A549 (cell line): ENCODE results near the gene RPS6KB2. TPM values are rescaled to one million over a fixed set of nuclear protein-coding genes. Genes with fewer than 3 reads are reported as not detected.

Experiments
- ATAC-seq, 2 experiments: fragments of 200-7000 bp in 1 of 2; fragments of >200 bp in 1 of 2; cut with Nextera tagmentation in 1 of 2; cut with Tn5 transposase in 1 of 2; 3 replicates each; pipeline versions ENCODE4 v1.8.0 to v1.9.1; 2018 to 2020; ENCODE audit warnings: mild to moderate bottlenecking in 1 of 2, moderate library complexity in 1 of 2
- CTCF ChIA-PET: fragments of 300-600 bp; sonication (Branson Sonifier 250); formaldehyde crosslinking; extraction: SDS; loops from one replicate; lab custom pipeline; 2021; ENCODE audit warnings: antibody characterized with exemption, inconsistent platforms; lab: Yijun Ruan, JAX
- POLR2A ChIA-PET: fragments of 350-600 bp; formaldehyde crosslinking; extraction: SDS; loops from one replicate; lab custom pipeline; 2021; ENCODE audit warnings: antibody characterized with exemption, inconsistent platforms; lab: Yijun Ruan, JAX
- DNase-seq, 2 experiments: peaks; one replicate each; pipeline versions ENCODE4 v3.0.0 to v3.0.0-alpha.2; 2011 to 2016; ENCODE audit warnings: low read depth in 1 of 2, low spot score in 1 of 2
- FAIRE-seq: peaks from 2 replicates; lab custom pipeline; 2011; peaks lifted over from hg19 to GRCh38; lab: Jason Lieb, UNC
- H3K27ac ChIP-seq, 2 experiments: fragments of >200 bp; sonication (Bioruptor Twin); formaldehyde crosslinking; 3 replicates each; pipeline ENCODE4 v1.5.1; 2016 to 2017
- H3K4me1 ChIP-seq: fragments of >200 bp; sonication (Bioruptor Twin); formaldehyde crosslinking; 3 replicates; pipeline ENCODE4 v1.6.1; 2016
- H3K4me2 ChIP-seq: fragments of >200 bp; sonication (Bioruptor Twin); formaldehyde crosslinking; 3 replicates; pipeline ENCODE4 v1.6.1; 2016
- H3K4me3 ChIP-seq: fragments of >200 bp; sonication (Bioruptor Twin); formaldehyde crosslinking; 3 replicates; pipeline ENCODE4 v1.5.1; 2016
- H3K9me3 ChIP-seq: fragments of >200 bp; sonication (Bioruptor Twin); formaldehyde crosslinking; 3 replicates; pipeline ENCODE4 v1.6.1; 2016
- BCL3 ChIP-seq: fragments of >200 bp; sonication (Bioruptor Twin); formaldehyde crosslinking; IDR thresholded peaks from 3 replicates; pipeline ENCODE4 v1.6.1; 2016
- BHLHE40 ChIP-seq: IDR thresholded peaks from 2 replicates; pipeline ENCODE4 v1.6.1; 2012; ENCODE audit warnings: low read depth, low read length, inconsistent platforms
- CBX2 ChIP-seq: fragments of 200-600 bp; sonication (generic); IDR thresholded peaks from 2 replicates; pipeline ENCODE4 v1.6.1; 2016; ENCODE audit warnings: low read depth, mild to moderate bottlenecking, borderline replicate concordance
- CBX8 ChIP-seq: fragments of 200-600 bp; sonication (generic); IDR thresholded peaks from 2 replicates; pipeline ENCODE4 v1.6.1; 2016
- CEBPB ChIP-seq, 2 experiments: fragments of >200 bp in 1 of 2; sonication (Bioruptor Twin) in 1 of 2; formaldehyde crosslinking in 1 of 2; IDR thresholded peaks; 2 replicates each; pipeline ENCODE4 v1.6.1; 2012 to 2016
- EP300 ChIP-seq, 2 experiments: fragments of >200 bp; sonication (Bioruptor Twin); formaldehyde crosslinking; IDR thresholded peaks; 2 replicates in 1 of 2; 3 replicates in 1 of 2; pipeline ENCODE4 v1.6.1; 2016 to 2017
- FOSL2 ChIP-seq, 2 experiments: fragments of 450-650 bp in 1 of 2; fragments of >200 bp in 1 of 2; sonication (Bioruptor Twin) in 1 of 2; formaldehyde crosslinking; IDR thresholded peaks; 2 replicates each; pipeline versions ENCODE4 v1.5.0 to v1.6.1; 2016 to 2020; ENCODE audit warnings: mild to moderate bottlenecking in 1 of 2, moderate library complexity in 1 of 2
- HDAC2 ChIP-seq: fragments of 200-600 bp; sonication (generic); IDR thresholded peaks from 2 replicates; pipeline ENCODE4 v1.6.1; 2016
- JUN ChIP-seq, 2 experiments: fragments of >200 bp; sonication (Bioruptor Twin); formaldehyde crosslinking; IDR thresholded peaks; 2 replicates in 1 of 2; 3 replicates in 1 of 2; pipeline ENCODE4 v1.6.1; 2016 to 2017
- JUNB ChIP-seq: fragments of >200 bp; sonication (Bioruptor Twin); formaldehyde crosslinking; IDR thresholded peaks from 2 replicates; pipeline ENCODE4 v1.6.1; 2016
- KDM1A ChIP-seq: fragments of 200-600 bp; sonication (generic); IDR thresholded peaks from 2 replicates; pipeline ENCODE4 v1.6.1; 2016; ENCODE audit warnings: low read depth, mild to moderate bottlenecking
- KDM5A ChIP-seq: fragments of 200-600 bp; sonication (generic); IDR thresholded peaks from 2 replicates; pipeline ENCODE4 v1.6.1; 2016; ENCODE audit warnings: antibody characterized with exemption, mild to moderate bottlenecking
- MAFK ChIP-seq: fragments of 450-650 bp; IDR thresholded peaks from 2 replicates; pipeline ENCODE4 v1.6.1; 2014; ENCODE audit not compliant: partially characterized antibody
- NPAS2 ChIP-seq: fragments of 250-450 bp; sonication (Bioruptor Pico); IDR thresholded peaks from 2 replicates; pipeline ENCODE4 v1.8.0; 2022; ENCODE audit warnings: mild to moderate bottlenecking, moderate library complexity, borderline replicate concordance
- NR3C1 ChIP-seq: fragments of >200 bp; sonication (Bioruptor Twin); formaldehyde crosslinking; IDR thresholded peaks from 3 replicates; pipeline ENCODE4 v1.6.1; 2017
- PBX3 ChIP-seq: IDR thresholded peaks from 2 replicates; pipeline ENCODE4 v1.6.1; 2012
- RAD21 ChIP-seq, 2 experiments: fragments of >200 bp in 1 of 2; sonication (Bioruptor Twin) in 1 of 2; formaldehyde crosslinking in 1 of 2; IDR thresholded peaks in 1 of 2; conservative IDR thresholded peaks in 1 of 2; 2 replicates in 1 of 2; 3 replicates in 1 of 2; pipeline ENCODE4 v1.6.1; 2012 to 2018; ENCODE audit warnings: inconsistent platforms in 1 of 2
- RNF2 ChIP-seq: fragments of 200-600 bp; sonication (generic); IDR thresholded peaks from 2 replicates; pipeline ENCODE4 v1.6.1; 2016; ENCODE audit warnings: low read depth, mild to moderate bottlenecking, antibody characterized with exemption, moderate library complexity, borderline replicate concordance
- SMC3 ChIP-seq: fragments of >200 bp; sonication (Bioruptor Twin); formaldehyde crosslinking; IDR thresholded peaks from 3 replicates; pipeline ENCODE4 v1.6.1; 2018; ENCODE audit warnings: inconsistent platforms
- TP53 ChIP-seq: fragments of 250-450 bp; sonication (Bioruptor Pico); IDR thresholded peaks from 2 replicates; pipeline ENCODE4 v1.5.0; 2021; ENCODE audit warnings: mild to moderate bottlenecking, moderate library complexity
- USF2 ChIP-seq: fragments of 450-650 bp; IDR thresholded peaks from 2 replicates; pipeline ENCODE4 v1.6.1; 2014; ENCODE audit warnings: antibody characterized with exemption
- ZFP36 ChIP-seq: fragments of 450-650 bp; IDR thresholded peaks from 2 replicates; pipeline ENCODE4 v1.6.1; 2014; ENCODE audit warnings: borderline replicate concordance; ENCODE audit not compliant: partially characterized antibody
- WGBS: methylation state at CpG from one replicate; pipeline ENCODE4 v1.1.6; 2017; ENCODE audit errors: missing lambda C conversion rate; 5-methylcytosine and 5-hydroxymethylcytosine counted together
- polyA plus RNA-seq, 4 experiments: library from polyadenylated mRNA; depleted of rRNA in 3 of 4; stranded (reverse); fragments of >200 nt; fragmentation: RNase III in 1 of 4; extraction: RNeasy Plus Mini Kit Qiagen cat#74134 plus additional on column Dnase treatment in 1 of 4; gene quantifications; 2 replicates in 3 of 4; 3 replicates in 1 of 4; pipeline ENCODE4 v1.2.3, GENCODE V29; 2011 to 2017
- TF ChIP-seq, protein P1 (sequence below): IDR thresholded peaks from 2 replicates; pipeline ENCODE4 v1.6.1; 2012; ENCODE audit warnings: low read depth, borderline replicate concordance

Gene RPS6KB2
- polyA plus RNA-seq, 2 of the 4 experiments (the other 2 are of a cell fraction) = 40.9 to 47.9 TPM

- ChIA-PET POLR2A (no interaction called here), CTCF (interaction anchor here (27.6 to 46.2 kb wide), 2 partner anchors 15 to 37 kb away, joined by 626 to 1913 read pairs; partner anchors contain the start of genes CLCF1, POLD4 and RAD9A)
- no peak for DNase-seq
- no peak for ATAC-seq
- TF ChIP-seq CBX8 = no peak
- no peak for TF ChIP-seq RNF2
- TF ChIP-seq NR3C1 = no peak
- TF ChIP-seq BHLHE40 = no peak
- TF ChIP-seq TP53 (CRISPR knock-in tag) = no peak
- TF ChIP-seq SMC3 = no peak
- no peak for TF ChIP-seq FOSL2 (IDR thresholded peaks at IDR 0.05)
- TF ChIP-seq FOSL2 (CRISPR knock-in tag; IDR thresholded peaks at IDR 0.05) = no peak
- peak; percentile 87 for TF ChIP-seq MAFK
- Histone ChIP-seq H3K4me2 (no peak overlapping the region), H3K4me1 (peaks cover 16% of the 10 kb centered on the region), H3K4me3 (no peak overlapping the region), H3K27ac (no peak overlapping the region), H3K9me3 (no peaks in the 10 kb centered on the region)
- WGBS = 90% methylated on average over 19 of the region's 19 CpGs
- no peak for FAIRE-seq
Observed at GRCh38 chr11:67395555-67396258, 32.6 kb upstream of the RPS6KB2 start.

DNA sequence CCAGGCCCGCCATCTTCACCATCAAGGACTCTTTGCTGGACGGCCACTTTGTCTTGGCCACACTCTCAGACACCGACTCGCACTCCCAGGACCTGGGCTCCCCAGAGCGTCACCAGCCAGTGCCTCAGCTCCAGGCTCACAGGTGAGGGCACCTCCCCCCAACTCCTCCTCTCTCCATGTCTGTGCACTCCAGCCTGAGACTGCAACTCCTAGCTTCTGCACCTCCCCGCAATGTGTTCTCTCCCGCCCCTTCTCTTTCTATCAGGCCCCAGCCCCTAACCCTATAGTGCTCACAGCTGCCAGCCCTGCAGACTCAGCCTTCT, 32.1 kb upstream of the RPS6KB2 start:
- no peak for FAIRE-seq
- CTCF ChIA-PET = interaction anchor here (27.6 to 46.2 kb wide), 2 partner anchors 15 to 38 kb away, joined by 626 to 1913 read pairs; partner anchors contain the start of genes CLCF1, POLD4 and RAD9A
- H3K9me3 ChIP-seq = no peaks in the 10 kb centered on the region
- no peak for ATAC-seq
- no peak for DNase-seq
- peaks cover 14% of the 10 kb centered on the region for H3K4me1 ChIP-seq
- H3K27ac ChIP-seq = no peak overlapping the region
- no peak overlapping the region for H3K4me3 ChIP-seq
- TF ChIP-seq FOSL2 (IDR thresholded peaks at IDR 0.05) (no peak), FOSL2 (CRISPR knock-in tag; IDR thresholded peaks at IDR 0.05) (no peak), BCL3 (no peak), HDAC2 (no peak)
- TF ChIP-seq, all 56 proteins: peak for 0
- POLR2A ChIA-PET = interaction anchor here (0.5 kb wide), 1 partner anchor 34 kb away, joined by 3 read pairs; no protein-coding TSS in a partner anchor
- 97% methylated on average over 7 of the region's 7 CpGs for WGBS
- no peak overlapping the region for H3K4me2 ChIP-seq

DNA sequence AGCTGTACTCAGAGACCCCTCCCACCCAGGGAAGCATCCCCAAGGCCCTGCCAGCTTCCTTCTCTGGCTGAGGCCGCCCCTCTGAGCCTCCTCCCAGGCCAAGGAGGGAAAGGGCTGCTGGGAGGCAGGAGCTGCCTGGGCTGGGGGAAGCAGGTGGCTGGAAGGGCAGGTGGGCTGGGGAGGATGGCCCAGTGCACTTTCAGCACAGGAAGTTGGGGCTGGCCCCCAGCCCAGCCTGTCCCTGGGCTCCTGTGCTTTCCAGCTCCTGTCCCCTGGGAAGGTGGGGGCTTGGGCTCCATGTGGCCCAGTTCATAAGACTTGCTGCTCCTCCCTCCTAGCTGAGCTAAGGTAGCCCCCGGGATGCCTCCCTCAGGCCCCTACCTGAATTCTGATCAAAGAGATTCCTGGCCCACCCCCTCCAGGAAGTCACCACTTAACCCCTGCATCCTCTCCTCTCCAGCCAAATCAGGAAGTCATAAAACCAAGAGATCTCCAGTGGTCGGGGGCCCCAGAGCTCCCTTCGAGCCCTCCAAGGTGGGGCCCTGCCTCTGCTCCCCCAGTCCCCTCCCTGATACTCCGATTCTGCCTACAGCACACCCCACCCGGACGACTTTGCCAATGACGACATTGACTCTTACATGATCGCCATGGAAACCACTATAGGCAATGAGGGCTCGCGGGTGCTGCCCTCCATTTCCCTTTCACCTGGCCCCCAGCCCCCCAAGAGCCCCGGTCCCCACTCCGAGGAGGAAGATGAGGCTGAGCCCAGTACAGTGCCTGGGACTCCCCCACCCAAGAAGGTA, 31.5 kb upstream of the RPS6KB2 start:
- Histone ChIP-seq H3K4me3 (no peak overlapping the region), H3K27ac (no peak overlapping the region), H3K4me2 (no peak overlapping the region), H3K9me3 (no peaks in the 10 kb centered on the region), H3K4me1 (peaks cover 14% of the 10 kb centered on the region)
- CTCF ChIA-PET = interaction anchor here (27.6 to 46.2 kb wide), 2 partner anchors 16 to 38 kb away, joined by 626 to 1913 read pairs; partner anchors contain the start of genes CLCF1, POLD4 and RAD9A
- POLR2A ChIA-PET = interaction anchor here (0.5 kb wide), 1 partner anchor 34 kb away, joined by 3 read pairs; no protein-coding TSS in a partner anchor
- no peak for FAIRE-seq
- no peak for DNase-seq
- 85% methylated on average over 13 of the region's 13 CpGs for WGBS
- TF ChIP-seq NPAS2 (CRISPR knock-in tag) (no peak), USF2 (no peak)
- ATAC-seq = no peak

DNA sequence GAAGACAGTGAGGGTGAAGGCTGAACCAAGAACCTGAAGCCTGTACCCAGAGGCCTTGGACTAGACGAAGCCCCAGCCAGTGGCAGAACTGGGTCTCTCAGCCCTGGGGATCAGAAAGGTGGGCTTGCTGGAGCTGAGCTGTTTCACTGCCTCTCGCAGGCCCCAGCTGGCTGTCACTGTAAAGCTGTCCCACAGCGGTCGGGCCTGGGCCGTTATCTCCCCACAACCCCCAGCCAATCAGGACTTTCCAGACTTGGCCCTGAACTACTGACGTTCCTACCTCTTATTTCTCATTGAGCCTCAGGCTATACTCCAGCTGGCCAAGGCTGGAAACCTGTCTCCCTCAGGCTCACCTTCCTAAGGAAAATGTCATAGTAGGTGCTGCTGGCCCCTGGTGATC, 30.8 kb upstream of the RPS6KB2 start:
- TF ChIP-seq KDM5A = no peak
- no peak for TF ChIP-seq RNF2
- TF ChIP-seq CEBPB (IDR thresholded peaks at IDR 0.05) = no peak
- TF ChIP-seq BHLHE40 = no peak
- TF ChIP-seq, protein P1, sequence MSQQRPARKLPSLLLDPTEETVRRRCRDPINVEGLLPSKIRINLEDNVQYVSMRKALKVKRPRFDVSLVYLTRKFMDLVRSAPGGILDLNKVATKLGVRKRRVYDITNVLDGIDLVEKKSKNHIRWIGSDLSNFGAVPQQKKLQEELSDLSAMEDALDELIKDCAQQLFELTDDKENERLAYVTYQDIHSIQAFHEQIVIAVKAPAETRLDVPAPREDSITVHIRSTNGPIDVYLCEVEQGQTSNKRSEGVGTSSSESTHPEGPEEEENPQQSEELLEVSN = no peak
- no peak for TF ChIP-seq KDM1A
- TF ChIP-seq ZFP36 = no peak
- TF ChIP-seq JUNB = no peak
- no peak for TF ChIP-seq JUN (IDR thresholded peaks at IDR 0.05)
- no peak for TF ChIP-seq EP300 (IDR thresholded peaks at IDR 0.05)
- TF ChIP-seq CBX2 = no peak
- no peak for TF ChIP-seq PBX3
- no peak for TF ChIP-seq HDAC2
- TF ChIP-seq RAD21 (conservative IDR thresholded peaks at IDR 0.05 in 1 of 2, IDR thresholded peaks at IDR 0.05 in 1 of 2) = no peak
- TF ChIP-seq, all 56 proteins: peak for 0
- FAIRE-seq (no peak), ATAC-seq (no peak), DNase-seq (no peak)
- WGBS = 94% methylated on average over 6 of the region's 6 CpGs
- ChIA-PET CTCF (interaction anchor here (1.0 to 46.2 kb wide), 5 partner anchors 16 to 136 kb away, joined by 3 to 1913 read pairs (median 4); partner anchors contain the start of genes CLCF1, PITPNM1, POLD4 and RAD9A), POLR2A (no interaction called here)
- no peaks in the 10 kb centered on the region for H3K9me3 ChIP-seq
- H3K4me2 ChIP-seq = no peak overlapping the region
- peaks cover 17% of the 10 kb centered on the region for H3K4me1 ChIP-seq
- no peak overlapping the region for H3K27ac ChIP-seq
- H3K4me3 ChIP-seq = no peak overlapping the region
